ENCODE data around the gene VAMP3.

DNA sequence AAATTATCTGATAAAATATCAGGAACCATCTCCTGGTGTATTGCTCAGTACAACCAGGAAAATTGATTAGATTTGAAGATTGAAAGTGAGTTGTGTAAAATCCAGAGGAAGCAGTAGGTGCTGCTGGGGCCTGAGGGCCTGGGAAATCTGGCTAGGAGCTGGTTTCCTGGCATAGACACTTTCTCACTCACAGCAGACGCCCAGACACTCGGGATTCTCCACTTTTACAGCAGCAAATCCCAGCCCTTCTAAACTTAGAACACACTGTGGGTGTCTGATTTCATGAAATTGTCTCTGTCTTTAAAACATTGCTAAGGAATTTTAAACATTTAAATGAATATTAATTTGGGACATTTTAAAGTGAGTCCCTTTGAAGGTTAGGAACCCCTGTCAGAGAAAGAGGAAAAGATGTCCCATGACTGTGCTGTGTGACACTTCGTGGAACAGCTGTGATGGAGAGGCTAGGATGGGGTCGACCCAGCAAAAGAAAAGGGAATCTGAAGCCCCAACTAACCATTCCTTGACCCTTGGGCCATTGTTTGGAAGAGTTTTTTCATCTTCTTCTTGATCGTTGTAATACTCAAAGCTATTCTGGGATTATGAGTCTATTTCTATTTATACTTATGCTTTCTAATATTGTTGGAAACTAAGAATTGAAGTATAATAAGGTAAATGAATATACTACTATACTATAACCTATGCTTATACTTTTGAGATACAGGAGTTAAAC lies 49.0 kb upstream of the VAMP3 start:
- TF ChIP-seq, protein P1, sequence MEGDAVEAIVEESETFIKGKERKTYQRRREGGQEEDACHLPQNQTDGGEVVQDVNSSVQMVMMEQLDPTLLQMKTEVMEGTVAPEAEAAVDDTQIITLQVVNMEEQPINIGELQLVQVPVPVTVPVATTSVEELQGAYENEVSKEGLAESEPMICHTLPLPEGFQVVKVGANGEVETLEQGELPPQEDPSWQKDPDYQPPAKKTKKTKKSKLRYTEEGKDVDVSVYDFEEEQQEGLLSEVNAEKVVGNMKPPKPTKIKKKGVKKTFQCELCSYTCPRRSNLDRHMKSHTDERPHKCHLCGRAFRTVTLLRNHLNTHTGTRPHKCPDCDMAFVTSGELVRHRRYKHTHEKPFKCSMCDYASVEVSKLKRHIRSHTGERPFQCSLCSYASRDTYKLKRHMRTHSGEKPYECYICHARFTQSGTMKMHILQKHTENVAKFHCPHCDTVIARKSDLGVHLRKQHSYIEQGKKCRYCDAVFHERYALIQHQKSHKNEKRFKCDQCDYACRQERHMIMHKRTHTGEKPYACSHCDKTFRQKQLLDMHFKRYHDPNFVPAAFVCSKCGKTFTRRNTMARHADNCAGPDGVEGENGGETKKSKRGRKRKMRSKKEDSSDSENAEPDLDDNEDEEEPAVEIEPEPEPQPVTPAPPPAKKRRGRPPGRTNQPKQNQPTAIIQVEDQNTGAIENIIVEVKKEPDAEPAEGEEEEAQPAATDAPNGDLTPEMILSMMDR (IDR thresholded peaks at IDR 0.05) = no peak
- TF ChIP-seq POLR2A (IDR thresholded peaks at IDR 0.05) = no peak
